ENCODE measurements around the gene SIRPA. TPM values are rescaled to one million over a fixed set of nuclear protein-coding genes. Genes with fewer than 3 reads are reported as not detected.

The SIRPA gene
- total RNA-seq, 4 donors from 2014 or later: 11.5 to 34.6 (median 20.2) TPM

- H3K27ac ChIP-seq: no peak overlapping the region
- H3K4me1 ChIP-seq: no peaks in the 10 kb centered on the region
- intact Hi-C loops (cut with DNase I; ENCODE audit: low total_unique reads): no loop called here
- no peak for DNase-seq
- no peaks in the 10 kb centered on the region for H3K9me3 ChIP-seq
- H3K36me3 ChIP-seq: no peaks in the 10 kb centered on the region
- H3K4me3 ChIP-seq: no peak overlapping the region
- TF ChIP-seq CTCF (IDR thresholded peaks at IDR 0.05) (no peak), POLR2A (IDR thresholded peaks at IDR 0.05) (no peak)
- H3K27me3 ChIP-seq: no peaks in the 10 kb centered on the region
These were observed 22.6 kb upstream of the SIRPA start for GRCh38 chr20:1872459-1873097.

GRCh38 chr20:1874450-1875182 is 20.6 kb upstream of the SIRPA start:
- no peaks in the 10 kb centered on the region for H3K27me3 ChIP-seq
- TF ChIP-seq POLR2A (IDR thresholded peaks at IDR 0.05) (no peak), CTCF (IDR thresholded peaks at IDR 0.05) (no peak)
- no peaks in the 10 kb centered on the region for H3K9me3 ChIP-seq
- DNase-seq: no peak
- H3K4me1 ChIP-seq: no peaks in the 10 kb centered on the region
- intact Hi-C loops (cut with DNase I; ENCODE audit: low total_unique reads): no loop called here
- H3K36me3 ChIP-seq: no peaks in the 10 kb centered on the region
- no peak overlapping the region for H3K4me3 ChIP-seq
- H3K27ac ChIP-seq: no peak overlapping the region

GRCh38 chr20:1875183-1875554 is 20.0 kb upstream of the SIRPA start:
- no peaks in the 10 kb centered on the region for H3K4me1 ChIP-seq
- H3K9me3 ChIP-seq: no peaks in the 10 kb centered on the region
- no peaks in the 10 kb centered on the region for H3K27me3 ChIP-seq
- H3K27ac ChIP-seq: no peak overlapping the region
- no peak for TF ChIP-seq POLR2A (IDR thresholded peaks at IDR 0.05)
- no peak for TF ChIP-seq CTCF (IDR thresholded peaks at IDR 0.05)
- H3K4me3 ChIP-seq: no peak overlapping the region
- intact Hi-C loops (cut with DNase I; ENCODE audit: low total_unique reads): no loop called here
- H3K36me3 ChIP-seq: no peaks in the 10 kb centered on the region
- no peak for DNase-seq

GRCh38 chr20:1875762-1876161 is 19.4 kb upstream of the SIRPA start:
- no peaks in the 10 kb centered on the region for H3K36me3 ChIP-seq
- H3K27me3 ChIP-seq: no peaks in the 10 kb centered on the region
- no peak for TF ChIP-seq CTCF (IDR thresholded peaks at IDR 0.05)
- no peak for TF ChIP-seq POLR2A (IDR thresholded peaks at IDR 0.05)
- intact Hi-C loops (cut with DNase I; ENCODE audit: low total_unique reads): no loop called here
- no peak overlapping the region for H3K4me3 ChIP-seq
- H3K9me3 ChIP-seq: no peaks in the 10 kb centered on the region
- no peaks in the 10 kb centered on the region for H3K4me1 ChIP-seq
- no peak for DNase-seq
- H3K27ac ChIP-seq: no peak overlapping the region

GRCh38 chr20:1876217-1876921 is 18.8 kb upstream of the SIRPA start:
- Histone ChIP-seq H3K4me1 (no peaks in the 10 kb centered on the region), H3K9me3 (no peaks in the 10 kb centered on the region), H3K4me3 (no peak overlapping the region), H3K36me3 (no peaks in the 10 kb centered on the region), H3K27me3 (no peaks in the 10 kb centered on the region), H3K27ac (no peak overlapping the region)
- TF ChIP-seq POLR2A (IDR thresholded peaks at IDR 0.05) (no peak), CTCF (IDR thresholded peaks at IDR 0.05) (no peak)
- intact Hi-C loops (cut with DNase I; ENCODE audit: low total_unique reads): no loop called here
- DNase-seq: no peak
